NCI-H82 (cell line): ENCODE results near the gene MID1.
"Not testable (repeated sequence)": the region's sequence is repeated elsewhere in the genome, so short reads cannot be mapped to it uniquely, and the experiment has no call there.

ENCODE experiments used
- DNase-seq: peaks from one replicate; lab custom pipeline; 2025; lab: John Stamatoyannopoulos, UW

Gene MID1

GRCh38 chrX:10617999-10618351 is 2.4 kb downstream of the MID1 start:
- DNase-seq, result peak; percentile 69

- peak; percentile 61 for DNase-seq
These were observed 3.0 kb downstream of the MID1 start for GRCh38 chrX:10617186-10617998.

GRCh38 chrX:10615931-10616774 is 4.2 kb downstream of the MID1 start:
- peak; percentile 60 for DNase-seq

GRCh38 chrX:10612215-10612614 is 8.2 kb downstream of the MID1 start:
- no peak for DNase-seq

- DNase-seq, result no peak
These were observed 8.8 kb downstream of the MID1 start for GRCh38 chrX:10611441-10612090.

GRCh38 chrX:10608099-10608498 is 12.3 kb downstream of the MID1 start:
- no peak for DNase-seq

- no peak for DNase-seq
These were observed 13.2 kb downstream of the MID1 start for GRCh38 chrX:10607233-10607632.

- DNase-seq, result no peak
These were observed 16.8 kb downstream of the MID1 start for GRCh38 chrX:10603612-10604011.

- no peak for DNase-seq
These were observed 17.7 kb downstream of the MID1 start for GRCh38 chrX:10602646-10603045.

GRCh38 chrX:10600479-10600878 is 19.9 kb downstream of the MID1 start:
- no peak for DNase-seq

GRCh38 chrX:10598540-10598939 is 21.8 kb downstream of the MID1 start:
- DNase-seq, result no peak

GRCh38 chrX:10597871-10598270 is 22.5 kb downstream of the MID1 start:
- DNase-seq, result peak; percentile 51

- DNase-seq, result peak; percentile 11
These were observed 28.7 kb downstream of the MID1 start for GRCh38 chrX:10591363-10592335.

- not testable (repeated sequence) for DNase-seq
These were observed 30.6 kb downstream of the MID1 start for GRCh38 chrX:10589787-10590186.

GRCh38 chrX:10589098-10589497 is 31.3 kb downstream of the MID1 start:
- DNase-seq, result no peak

- DNase-seq, result not testable (repeated sequence)
These were observed 35.5 kb downstream of the MID1 start for GRCh38 chrX:10584882-10585281.

- no peak for DNase-seq
These were observed 37.4 kb downstream of the MID1 start for GRCh38 chrX:10582945-10583344.

- DNase-seq, result no peak
These were observed 38.1 kb downstream of the MID1 start for GRCh38 chrX:10582215-10582733.

- DNase-seq, result no peak
These were observed 41.0 kb downstream of the MID1 start for GRCh38 chrX:10579112-10580011.

GRCh38 chrX:10578527-10578926 is 41.9 kb downstream of the MID1 start:
- DNase-seq, result no peak
